IMR-90 (cell line): ENCODE results near the gene STON2. TPM values are rescaled to one million over a fixed set of nuclear protein-coding genes. Genes with fewer than 3 reads are reported as not detected.

ENCODE experiments used
- ATAC-seq: fragments of 200-7000 bp; cut with Tn5 transposase; 2 replicates; pipeline ENCODE4 v1.9.1; 2020; ENCODE audit warnings: low read depth, mild to moderate bottlenecking, moderate library complexity
- BruUV-seq: library from RNA; stranded (reverse); fragments of 400-500 nt; replicated peaks from 2 replicates; lab custom pipeline; 2021; lab: Mats Ljungman, UMichigan
- CTCF ChIA-PET: fragments of 300-600 bp; formaldehyde crosslinking; extraction: SDS; loops from one replicate; lab custom pipeline; 2021; ENCODE audit warnings: antibody characterized with exemption; lab: Yijun Ruan, JAX
- POLR2A ChIA-PET: fragments of 300-600 bp; sonication (Branson Sonifier 250); formaldehyde crosslinking; loops from one replicate; lab custom pipeline; 2022; ENCODE audit warnings: antibody characterized with exemption; ENCODE audit not compliant: unreplicated experiment; lab: Charles Lee
- DNase-seq: peaks from one replicate; pipeline ENCODE4 v3.0.0; 2013
- H2AFZ ChIP-seq: replicated peaks from 2 replicates; pipeline ENCODE3; 2013; ENCODE audit warnings: low read length, mild to moderate bottlenecking; ENCODE audit not compliant: poor library complexity
- H2AK5ac ChIP-seq: 2 replicates; pipeline ENCODE4 v1.6.1; 2013; ENCODE audit warnings: low read depth, low read length, inconsistent platforms
- H2AK9ac ChIP-seq: replicated peaks from 2 replicates; pipeline ENCODE3; 2013; ENCODE audit warnings: mild to moderate bottlenecking, low read depth, low read length, moderate library complexity; ENCODE audit not compliant: poor library complexity
- H2BK120ac ChIP-seq: 2 replicates; pipeline ENCODE4 v1.6.1; 2013; ENCODE audit warnings: low read depth, low read length, inconsistent platforms
- H2BK15ac ChIP-seq: 3 replicates; pipeline ENCODE4 v1.6.1; 2013; ENCODE audit warnings: low read depth, low read length, inconsistent platforms
- H2BK20ac ChIP-seq: 2 replicates; pipeline ENCODE4 v1.6.1; 2013; ENCODE audit warnings: low read depth, mild to moderate bottlenecking, inconsistent platforms, low read length, moderate library complexity
- H2BK5ac ChIP-seq: 2 replicates; pipeline ENCODE4 v1.6.1; 2013; ENCODE audit warnings: mild to moderate bottlenecking, low read depth, low read length, inconsistent platforms; ENCODE audit not compliant: poor library complexity, severe bottlenecking
- H3K14ac ChIP-seq: replicated peaks from 2 replicates; pipeline ENCODE4 v1.6.1; 2013; ENCODE audit warnings: low read depth, low read length, inconsistent platforms
- H3K18ac ChIP-seq: 2 replicates; pipeline ENCODE4 v1.6.1; 2013; ENCODE audit warnings: low read depth, low read length, control low read depth
- H3K23ac ChIP-seq: 2 replicates; pipeline ENCODE4 v1.6.1; 2013; ENCODE audit warnings: low read depth, low read length, inconsistent platforms
- H3K27ac ChIP-seq: 2 replicates; pipeline ENCODE4 v1.5.1; 2013; ENCODE audit warnings: mild to moderate bottlenecking, control low read depth, low read length; ENCODE audit not compliant: insufficient read depth
- H3K27me3 ChIP-seq: 2 replicates; pipeline ENCODE4 v1.6.1; 2013; ENCODE audit warnings: low read length; ENCODE audit not compliant: control insufficient read depth, insufficient read depth
- H3K36me3 ChIP-seq: 2 replicates; pipeline ENCODE4 v1.6.1; 2013; ENCODE audit warnings: low read length, mixed read lengths; ENCODE audit not compliant: control insufficient read depth, insufficient read depth
- H3K4ac ChIP-seq: 2 replicates; pipeline ENCODE4 v1.6.1; 2013; ENCODE audit warnings: low read depth, low read length, inconsistent platforms
- H3K4me1 ChIP-seq: 2 replicates; pipeline ENCODE4 v1.6.1; 2013; ENCODE audit warnings: low read length, mixed read lengths; ENCODE audit not compliant: control insufficient read depth, insufficient read depth
- H3K4me2 ChIP-seq: 2 replicates; pipeline ENCODE4 v1.6.1; 2013; ENCODE audit warnings: low read depth, mild to moderate bottlenecking, control low read depth, low read length, moderate library complexity
- H3K4me3 ChIP-seq: 2 replicates; pipeline ENCODE4 v1.5.1; 2013; ENCODE audit warnings: low read depth, mild to moderate bottlenecking, control low read depth, low read length, moderate library complexity; ENCODE audit not compliant: insufficient read depth
- H3K56ac ChIP-seq: 2 replicates; pipeline ENCODE4 v1.6.1; 2013; ENCODE audit warnings: low read length, inconsistent platforms; ENCODE audit not compliant: insufficient read depth; ENCODE audit errors: extremely low read depth
- H3K79me1 ChIP-seq, 2 experiments: 2 replicates each; pipeline ENCODE4 v1.6.1; 2013; ENCODE audit warnings: low read length in 2 of 2, inconsistent platforms in 1 of 2, low read depth in 1 of 2
- H3K9ac ChIP-seq: 2 replicates; pipeline ENCODE4 v1.6.1; 2013; ENCODE audit warnings: low read depth, low read length, control low read depth
- H3K9me1 ChIP-seq: 2 replicates; pipeline ENCODE4 v1.6.1; 2013; ENCODE audit warnings: low read length, inconsistent platforms; ENCODE audit not compliant: insufficient read depth
- H3K9me3 ChIP-seq: 2 replicates; pipeline ENCODE4 v1.6.1; 2013; ENCODE audit warnings: low read length; ENCODE audit not compliant: control insufficient read depth, insufficient read depth
- H4K20me1 ChIP-seq: 2 replicates; pipeline ENCODE4 v1.6.1; 2013; ENCODE audit warnings: low read length, inconsistent platforms; ENCODE audit not compliant: insufficient read depth
- H4K5ac ChIP-seq: 2 replicates; pipeline ENCODE4 v1.6.1; 2013; ENCODE audit warnings: mild to moderate bottlenecking, low read depth, low read length, control low read depth
- H4K8ac ChIP-seq, 2 experiments: 2 replicates each; pipeline ENCODE4 v1.6.1; 2013; ENCODE audit warnings: low read depth in 2 of 2, low read length in 2 of 2, control low read depth in 1 of 2, inconsistent platforms in 1 of 2
- H4K91ac ChIP-seq: 2 replicates; pipeline ENCODE4 v1.6.1; 2013; ENCODE audit warnings: low read depth, low read length, inconsistent platforms; ENCODE audit not compliant: insufficient read depth
- CHD1 ChIP-seq: IDR thresholded peaks from 2 replicates; pipeline ENCODE4 v1.6.1; 2012; ENCODE audit warnings: low read depth, low read length, improper control_type of control experiment
- MAFK ChIP-seq: IDR thresholded peaks from 2 replicates; pipeline ENCODE4 v1.6.1; 2012; ENCODE audit warnings: low read depth, low read length, improper control_type of control experiment
- POLR2A ChIP-seq: IDR thresholded peaks from 2 replicates; pipeline ENCODE4 v1.6.1; 2012; ENCODE audit warnings: mild to moderate bottlenecking, low read depth, low read length
- RAD21 ChIP-seq: IDR thresholded peaks from 2 replicates; pipeline ENCODE4 v1.6.1; 2012; ENCODE audit warnings: low read length, improper control_type of control experiment
- RFX5 ChIP-seq: IDR thresholded peaks from 2 replicates; pipeline ENCODE4 v1.8.0; 2012; ENCODE audit warnings: low read depth, mild to moderate bottlenecking, low read length, moderate library complexity
- SMC3 ChIP-seq: fragments of 150-350 bp; IDR thresholded peaks from 2 replicates; pipeline ENCODE4 v1.6.1; 2016; ENCODE audit warnings: low read depth, mild to moderate bottlenecking, antibody characterized with exemption, low read length, moderate library complexity
- WGBS, 2 experiments: methylation state at CpG; one replicate each; pipeline versions ENCODE4 v1.1.5 to v1.1.7; 2013; ENCODE audit warnings: missing lambda C conversion rate in 2 of 2; ENCODE audit not compliant: insufficient read length in 1 of 2; ENCODE audit errors: extremely low coverage in 2 of 2; 5-methylcytosine and 5-hydroxymethylcytosine counted together
- dilution Hi-C: fragments of 300-500 bp; cut with HindIII; formaldehyde crosslinking; loops from one replicate; pipeline ENCODE4 v1.14.3; 2018; ENCODE audit warnings: low sequenced_read_pairs; ENCODE audit not compliant: unreplicated experiment
- in situ Hi-C: fragments of 300-500 bp; cut with MboI; formaldehyde crosslinking; loops from 3 replicates; pipeline ENCODE4 v1.14.3; 2019; ENCODE audit warnings: low sequenced_read_pairs, inconsistent platforms, mixed read lengths
- intact Hi-C: fragments of 100-400 bp; cut with micrococcal nuclease; formaldehyde crosslinking; loops from 2 replicates; pipeline ENCODE4 v1.10.0; 2022
- polyA plus RNA-seq, 3 experiments: library from polyadenylated mRNA; depleted of rRNA; stranded (reverse); fragments of >200 nt; gene quantifications; 2 replicates each; pipeline ENCODE4 v1.2.3, GENCODE V29; 2012; ENCODE audit warnings: low replicate concordance in 1 of 3
- total RNA-seq: library from RNA; depleted of rRNA; stranded (reverse); fragments of >200 nt; gene quantifications from 2 replicates; pipeline ENCODE4 v1.2.3, GENCODE V29; 2012
- TF ChIP-seq, protein P1 (sequence below): fragments of 150-350 bp; IDR thresholded peaks from 2 replicates; pipeline ENCODE4 v1.6.1; 2017; ENCODE audit warnings: mild to moderate bottlenecking, antibody characterized with exemption, low read length, low read depth

STON2 gene
- total and polyA plus RNA-seq, 2 of the 4 experiments (the other 2 are of a cell fraction), result not detected

- POLR2A ChIA-PET, result no interaction called here
- H3K9me1 ChIP-seq, result no peaks in the 10 kb centered on the region
These were observed 123.0 kb downstream of the STON2 start for GRCh38 chr14:81277096-81277495.

More at GRCh38 chr14:81277096-81277495, 123.0 kb downstream of the STON2 start:
- ATAC-seq (no peak), DNase-seq (no peak)
- Histone ChIP-seq H3K9me3 (no peaks in the 10 kb centered on the region), H3K79me1 (no peaks in the 10 kb centered on the region), H3K4ac (no peak overlapping the region), H3K14ac (no peak overlapping the region), H4K5ac (no peak overlapping the region), H3K4me3 (no peak overlapping the region), H4K8ac (no peak overlapping the region), H3K4me2 (no peak overlapping the region), H3K56ac (no peak overlapping the region), H3K27ac (no peak overlapping the region), H2AK9ac (no peak overlapping the region), H4K91ac (no peak overlapping the region), H2BK120ac (no peak overlapping the region), H2BK15ac (no peak overlapping the region), H2AFZ (peak overlapping the region; percentile 51), H2BK20ac (no peak overlapping the region), H3K23ac (no peak overlapping the region), H3K18ac (no peak overlapping the region), H4K20me1 (no peaks in the 10 kb centered on the region), H3K4me1 (no peaks in the 10 kb centered on the region), H3K27me3 (no peaks in the 10 kb centered on the region), H3K36me3 (no peaks in the 10 kb centered on the region), H2BK5ac (no peak overlapping the region), H2AK5ac (no peak overlapping the region), H3K9ac (no peak overlapping the region)
- TF ChIP-seq POLR2A, result no peak
- no peak for TF ChIP-seq MAFK
- TF ChIP-seq, protein P1, sequence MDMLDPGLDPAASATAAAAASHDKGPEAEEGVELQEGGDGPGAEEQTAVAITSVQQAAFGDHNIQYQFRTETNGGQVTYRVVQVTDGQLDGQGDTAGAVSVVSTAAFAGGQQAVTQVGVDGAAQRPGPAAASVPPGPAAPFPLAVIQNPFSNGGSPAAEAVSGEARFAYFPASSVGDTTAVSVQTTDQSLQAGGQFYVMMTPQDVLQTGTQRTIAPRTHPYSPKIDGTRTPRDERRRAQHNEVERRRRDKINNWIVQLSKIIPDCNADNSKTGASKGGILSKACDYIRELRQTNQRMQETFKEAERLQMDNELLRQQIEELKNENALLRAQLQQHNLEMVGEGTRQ, result no peak
- no peak for TF ChIP-seq SMC3
- TF ChIP-seq RFX5, result no peak
- no peak for TF ChIP-seq RAD21
- no peak for TF ChIP-seq CHD1
- intact Hi-C loops (no loop called here), dilution Hi-C loops (no loop called here), in situ Hi-C loops (no loop called here)
- 81% methylated on average over 3 of the region's 12 CpGs; no CpG with 5 or more reads in 1 of the 2 experiments for WGBS, 2 experiments
- no TSS peak for BruUV-seq
- CTCF ChIA-PET, result interaction anchor here (1.3 kb wide), 1 partner anchor 187 kb away, joined by 5 read pairs; no protein-coding TSS in a partner anchor
